ENCODE data around the gene APOBEC4. TPM values are rescaled to one million over a fixed set of nuclear protein-coding genes. Genes with fewer than 3 reads are reported as not detected.
A peak's percentile ranks its signal among the peaks of the same experiment; 100 is the strongest.

Gene APOBEC4
- total and polyA plus RNA-seq, 9 of the 15 experiments (the other 6 are each of a cell fraction or from before 2014, with no cell fraction given), result not detected

DNA sequence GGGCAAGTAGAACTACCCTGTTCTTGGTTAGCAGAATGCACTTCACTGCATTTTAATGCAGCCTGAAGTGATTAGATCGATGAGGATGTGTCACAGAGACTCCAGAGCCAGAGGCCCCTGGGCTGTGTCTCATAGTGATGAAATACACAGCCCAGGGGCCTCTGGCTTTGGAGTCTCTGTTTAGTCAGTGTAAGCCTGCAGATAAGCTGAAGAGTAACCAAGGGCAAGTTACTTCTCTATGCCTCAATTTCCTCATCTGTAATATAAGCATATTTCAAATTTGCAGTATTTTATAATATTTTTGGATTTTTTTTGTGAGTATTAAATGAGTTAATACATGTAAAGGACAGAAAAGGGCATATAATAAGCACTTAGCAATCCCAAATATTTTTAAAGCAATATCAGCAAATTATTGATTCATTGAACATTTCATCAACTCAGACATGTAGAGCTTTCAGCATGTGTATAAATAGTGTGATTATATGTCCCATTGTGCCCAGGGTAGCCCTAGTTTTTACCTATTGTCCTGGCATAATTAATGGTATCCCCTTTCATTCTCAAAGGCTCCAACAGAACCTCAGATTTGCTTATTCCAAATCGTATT is 23.6 kb upstream of the APOBEC4 start:
- no peak for ATAC-seq
- Histone ChIP-seq H3K27me3 (ENCODE audit: control insufficient read depth in 2 of 2, insufficient read depth in 2 of 2, low read length in 2 of 2) (0 out of 5 replicates have a peak, but pooled peaks cover 0 to 3% of the 10 kb centered on the region in 2 experiments), H3K4me3 (no peak overlapping the region), H3K9me1 (ENCODE audit: control insufficient read depth, insufficient read depth, low read length) (no peaks in the 10 kb centered on the region), H3K4me1 (replicated peaks in 1 of 2; ENCODE audit: control insufficient read depth in 2 of 2, insufficient read depth in 2 of 2, low read length in 2 of 2) (no peaks in the 10 kb centered on the region), H3K79me2 (ENCODE audit: control insufficient read depth, insufficient read depth, low read length) (no peaks in the 10 kb centered on the region), H3K36me3 (ENCODE audit: control insufficient read depth, insufficient read depth, low read length) (no peaks in the 10 kb centered on the region), H3K9me3 (replicated peaks; ENCODE audit: control insufficient read depth, insufficient read depth, low read depth, low read length) (no peaks in the 10 kb centered on the region), H2AFZ (ENCODE audit: low read depth, low read length) (no peak overlapping the region), H4K20me1 (replicated peaks; ENCODE audit: control insufficient read depth, insufficient read depth, low read length) (no peaks in the 10 kb centered on the region), H3K9ac (ENCODE audit: insufficient read depth in 1 of 2, low read depth in 2 of 2, low read length in 2 of 2) (no peak overlapping the region), H3K4me2 (ENCODE audit: insufficient read depth, low read length) (no peak overlapping the region), H3K27ac (ENCODE audit: extremely low read depth, low read depth, low read length) (no peak overlapping the region)
- POLR2A ChIA-PET, result interaction anchor here (1.0 kb wide), 1 partner anchor 8 kb away, joined by 3 read pairs; no protein-coding TSS in a partner anchor
- 0% methylated on average over 2 of the region's 2 CpGs for WGBS (ENCODE audit: insufficient coverage, low coverage, missing lambda C conversion rate)
- BruUV-seq (replicated peaks), result no TSS peak
- in situ Hi-C loops (cut with MboI) (no loop called here), intact Hi-C loops (cut with micrococcal nuclease) (no loop called here)
- no peak for FAIRE-seq
- CTCF ChIA-PET (ENCODE audit: low intra/inter-chr PET ratio), result no interaction called here
- DNase-seq (ENCODE audit: extremely low read depth in 1 of 4, low spot score in 3 of 4), result no peak
- TF ChIP-seq MAFG (tag; conservative IDR thresholded peaks at IDR 0.05) (peak; percentile 27; the same call in 1 of the 2 replicates), ZNF24 (IDR thresholded peaks at IDR 0.05) (no peak), MECOM (CRISPR knock-in tag; IDR thresholded peaks at IDR 0.05) (no peak), ATF1 (CRISPR knock-in tag; IDR thresholded peaks at IDR 0.05) (no peak), ATF1 (tag; IDR thresholded peaks at IDR 0.05) (no peak), MTA3 (IDR thresholded peaks at IDR 0.05; ENCODE audit: borderline replicate concordance) (no peak), THRB (CRISPR knock-in tag; conservative IDR thresholded peaks at IDR 0.05) (no peak), ZNF316 (IDR thresholded peaks at IDR 0.05) (peak; percentile 57)
- TF ChIP-seq, protein P1, sequence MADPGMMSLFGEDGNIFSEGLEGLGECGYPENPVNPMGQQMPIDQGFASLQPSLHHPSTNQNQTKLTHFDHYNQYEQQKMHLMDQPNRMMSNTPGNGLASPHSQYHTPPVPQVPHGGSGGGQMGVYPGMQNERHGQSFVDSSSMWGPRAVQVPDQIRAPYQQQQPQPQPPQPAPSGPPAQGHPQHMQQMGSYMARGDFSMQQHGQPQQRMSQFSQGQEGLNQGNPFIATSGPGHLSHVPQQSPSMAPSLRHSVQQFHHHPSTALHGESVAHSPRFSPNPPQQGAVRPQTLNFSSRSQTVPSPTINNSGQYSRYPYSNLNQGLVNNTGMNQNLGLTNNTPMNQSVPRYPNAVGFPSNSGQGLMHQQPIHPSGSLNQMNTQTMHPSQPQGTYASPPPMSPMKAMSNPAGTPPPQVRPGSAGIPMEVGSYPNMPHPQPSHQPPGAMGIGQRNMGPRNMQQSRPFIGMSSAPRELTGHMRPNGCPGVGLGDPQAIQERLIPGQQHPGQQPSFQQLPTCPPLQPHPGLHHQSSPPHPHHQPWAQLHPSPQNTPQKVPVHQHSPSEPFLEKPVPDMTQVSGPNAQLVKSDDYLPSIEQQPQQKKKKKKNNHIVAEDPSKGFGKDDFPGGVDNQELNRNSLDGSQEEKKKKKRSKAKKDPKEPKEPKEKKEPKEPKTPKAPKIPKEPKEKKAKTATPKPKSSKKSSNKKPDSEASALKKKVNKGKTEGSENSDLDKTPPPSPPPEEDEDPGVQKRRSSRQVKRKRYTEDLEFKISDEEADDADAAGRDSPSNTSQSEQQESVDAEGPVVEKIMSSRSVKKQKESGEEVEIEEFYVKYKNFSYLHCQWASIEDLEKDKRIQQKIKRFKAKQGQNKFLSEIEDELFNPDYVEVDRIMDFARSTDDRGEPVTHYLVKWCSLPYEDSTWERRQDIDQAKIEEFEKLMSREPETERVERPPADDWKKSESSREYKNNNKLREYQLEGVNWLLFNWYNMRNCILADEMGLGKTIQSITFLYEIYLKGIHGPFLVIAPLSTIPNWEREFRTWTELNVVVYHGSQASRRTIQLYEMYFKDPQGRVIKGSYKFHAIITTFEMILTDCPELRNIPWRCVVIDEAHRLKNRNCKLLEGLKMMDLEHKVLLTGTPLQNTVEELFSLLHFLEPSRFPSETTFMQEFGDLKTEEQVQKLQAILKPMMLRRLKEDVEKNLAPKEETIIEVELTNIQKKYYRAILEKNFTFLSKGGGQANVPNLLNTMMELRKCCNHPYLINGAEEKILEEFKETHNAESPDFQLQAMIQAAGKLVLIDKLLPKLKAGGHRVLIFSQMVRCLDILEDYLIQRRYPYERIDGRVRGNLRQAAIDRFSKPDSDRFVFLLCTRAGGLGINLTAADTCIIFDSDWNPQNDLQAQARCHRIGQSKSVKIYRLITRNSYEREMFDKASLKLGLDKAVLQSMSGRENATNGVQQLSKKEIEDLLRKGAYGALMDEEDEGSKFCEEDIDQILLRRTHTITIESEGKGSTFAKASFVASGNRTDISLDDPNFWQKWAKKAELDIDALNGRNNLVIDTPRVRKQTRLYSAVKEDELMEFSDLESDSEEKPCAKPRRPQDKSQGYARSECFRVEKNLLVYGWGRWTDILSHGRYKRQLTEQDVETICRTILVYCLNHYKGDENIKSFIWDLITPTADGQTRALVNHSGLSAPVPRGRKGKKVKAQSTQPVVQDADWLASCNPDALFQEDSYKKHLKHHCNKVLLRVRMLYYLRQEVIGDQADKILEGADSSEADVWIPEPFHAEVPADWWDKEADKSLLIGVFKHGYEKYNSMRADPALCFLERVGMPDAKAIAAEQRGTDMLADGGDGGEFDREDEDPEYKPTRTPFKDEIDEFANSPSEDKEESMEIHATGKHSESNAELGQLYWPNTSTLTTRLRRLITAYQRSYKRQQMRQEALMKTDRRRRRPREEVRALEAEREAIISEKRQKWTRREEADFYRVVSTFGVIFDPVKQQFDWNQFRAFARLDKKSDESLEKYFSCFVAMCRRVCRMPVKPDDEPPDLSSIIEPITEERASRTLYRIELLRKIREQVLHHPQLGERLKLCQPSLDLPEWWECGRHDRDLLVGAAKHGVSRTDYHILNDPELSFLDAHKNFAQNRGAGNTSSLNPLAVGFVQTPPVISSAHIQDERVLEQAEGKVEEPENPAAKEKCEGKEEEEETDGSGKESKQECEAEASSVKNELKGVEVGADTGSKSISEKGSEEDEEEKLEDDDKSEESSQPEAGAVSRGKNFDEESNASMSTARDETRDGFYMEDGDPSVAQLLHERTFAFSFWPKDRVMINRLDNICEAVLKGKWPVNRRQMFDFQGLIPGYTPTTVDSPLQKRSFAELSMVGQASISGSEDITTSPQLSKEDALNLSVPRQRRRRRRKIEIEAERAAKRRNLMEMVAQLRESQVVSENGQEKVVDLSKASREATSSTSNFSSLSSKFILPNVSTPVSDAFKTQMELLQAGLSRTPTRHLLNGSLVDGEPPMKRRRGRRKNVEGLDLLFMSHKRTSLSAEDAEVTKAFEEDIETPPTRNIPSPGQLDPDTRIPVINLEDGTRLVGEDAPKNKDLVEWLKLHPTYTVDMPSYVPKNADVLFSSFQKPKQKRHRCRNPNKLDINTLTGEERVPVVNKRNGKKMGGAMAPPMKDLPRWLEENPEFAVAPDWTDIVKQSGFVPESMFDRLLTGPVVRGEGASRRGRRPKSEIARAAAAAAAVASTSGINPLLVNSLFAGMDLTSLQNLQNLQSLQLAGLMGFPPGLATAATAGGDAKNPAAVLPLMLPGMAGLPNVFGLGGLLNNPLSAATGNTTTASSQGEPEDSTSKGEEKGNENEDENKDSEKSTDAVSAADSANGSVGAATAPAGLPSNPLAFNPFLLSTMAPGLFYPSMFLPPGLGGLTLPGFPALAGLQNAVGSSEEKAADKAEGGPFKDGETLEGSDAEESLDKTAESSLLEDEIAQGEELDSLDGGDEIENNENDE (IDR thresholded peaks at IDR 0.05; ENCODE audit: low read depth, low read length), result no peak
